HepG2 (cell line): ENCODE measurements around the gene CCSER2. TPM values are rescaled to one million over a fixed set of nuclear protein-coding genes. Genes with fewer than 3 reads are reported as not detected.

Source experiments
- ATAC-seq: fragments of 200-7000 bp; cut with Tn5 transposase; 3 replicates; pipeline ENCODE4 v1.9.1; 2020; ENCODE audit warnings: mild to moderate bottlenecking, moderate library complexity
- BruUV-seq: library from RNA; stranded (reverse); fragments of 400-500 nt; replicated peaks from 2 replicates; lab custom pipeline; 2021; lab: Mats Ljungman, UMichigan
- CTCF ChIA-PET: fragments of 300-600 bp; formaldehyde crosslinking; extraction: SDS; loops from one replicate; lab custom pipeline; 2021; ENCODE audit warnings: low total read pairs, inconsistent platforms, low intra/inter-chr PET ratio; lab: Yijun Ruan, JAX
- POLR2A ChIA-PET: fragments of 350-600 bp; sonication (Branson Sonifier 250); formaldehyde crosslinking; loops from one replicate; lab custom pipeline; 2020; ENCODE audit warnings: antibody characterized with exemption, inconsistent platforms; lab: Yijun Ruan, JAX
- DNase-seq: peaks from one replicate; pipeline ENCODE4 v3.0.0-alpha.2; 2015; ENCODE audit warnings: low spot score
- FAIRE-seq: peaks from 3 replicates; lab custom pipeline; 2011; peaks lifted over from hg19 to GRCh38; lab: Jason Lieb, UNC
- H2AFZ ChIP-seq: one replicate; pipeline ENCODE4 v1.6.1; 2011; ENCODE audit warnings: low read length, inconsistent platforms
- H3K27ac ChIP-seq: fragments of 300-600 bp; 3 replicates; pipeline ENCODE4 v1.8.0; 2011; ENCODE audit warnings: mixed run types, mild to moderate bottlenecking, mixed read lengths, low read length, inconsistent platforms; ENCODE audit not compliant: insufficient read depth; ENCODE audit errors: extremely low read length
- H3K27me3 ChIP-seq, 2 experiments: fragments of 200-600 bp in 1 of 2; 2 replicates in 1 of 2; 3 replicates in 1 of 2; pipeline versions ENCODE4 v1.6.0 to v1.8.0; 2011; ENCODE audit warnings: low read length in 2 of 2, mild to moderate bottlenecking in 2 of 2, moderate library complexity in 2 of 2, inconsistent platforms in 1 of 2; ENCODE audit not compliant: insufficient read depth in 2 of 2, control insufficient read depth in 1 of 2
- H3K36me3 ChIP-seq, 2 experiments: fragments of 200-600 bp in 1 of 2; replicated peaks in 1 of 2; 2 replicates in 1 of 2; 3 replicates in 1 of 2; pipeline versions ENCODE4 v1.5.1 to v1.8.0; 2011; ENCODE audit warnings: low read length in 2 of 2, inconsistent platforms in 1 of 2; ENCODE audit not compliant: insufficient read depth in 2 of 2, control insufficient read depth in 1 of 2
- H3K4me1 ChIP-seq: 2 replicates; pipeline ENCODE4 v1.5.1; 2012; ENCODE audit warnings: low read length, inconsistent platforms; ENCODE audit not compliant: insufficient read depth
- H3K4me2 ChIP-seq: 2 replicates; pipeline ENCODE4 v1.6.0; 2011; ENCODE audit warnings: low read depth, low read length, inconsistent platforms
- H3K4me3 ChIP-seq, 3 experiments: fragments of 200-600 bp in 1 of 3; sonication (generic), shearing (Covaris generic) in 1 of 3; replicated peaks in 1 of 3; 2 replicates each; pipeline ENCODE4 v1.5.1; 2011 to 2016; ENCODE audit warnings: low read length in 3 of 3, inconsistent platforms in 2 of 3, low read depth in 2 of 3, mild to moderate bottlenecking in 2 of 3, control low read depth in 1 of 3, mixed read lengths in 1 of 3; ENCODE audit not compliant: insufficient read depth in 1 of 3
- H3K79me2 ChIP-seq: one replicate; pipeline ENCODE4 v1.6.1; 2011; ENCODE audit warnings: low read length, inconsistent platforms; ENCODE audit not compliant: insufficient read depth
- H3K9ac ChIP-seq: 2 replicates; pipeline ENCODE4 v1.6.0; 2011; ENCODE audit warnings: mild to moderate bottlenecking, low read depth, low read length, inconsistent platforms; ENCODE audit not compliant: insufficient read depth
- H3K9me3 ChIP-seq: 2 replicates; pipeline ENCODE4 v1.5.1; 2012; ENCODE audit warnings: mild to moderate bottlenecking, low read length
- H4K20me1 ChIP-seq: 2 replicates; pipeline ENCODE4 v1.6.0; 2011; ENCODE audit warnings: inconsistent platforms, mild to moderate bottlenecking, low read length, moderate library complexity; ENCODE audit not compliant: insufficient read depth
- BCL3 ChIP-seq: sonication (generic); formaldehyde crosslinking; IDR thresholded peaks from 2 replicates; pipeline ENCODE4 v1.5.1; 2020; ENCODE audit warnings: mild to moderate bottlenecking, missing genetic modification reagents, moderate library complexity
- CBX1 ChIP-seq: IDR thresholded peaks from one replicate; pipeline ENCODE4 v1.6.1; 2016; ENCODE audit warnings: antibody characterized with exemption, low read depth
- CSRNP1 ChIP-seq: sonication (generic); formaldehyde crosslinking; IDR thresholded peaks from 2 replicates; pipeline ENCODE4 v1.8.1; 2023; ENCODE audit warnings: mild to moderate bottlenecking, missing genetic modification reagents
- E2F1 ChIP-seq: sonication (generic); formaldehyde crosslinking; IDR thresholded peaks from 2 replicates; pipeline ENCODE4 v1.5.0; 2020; ENCODE audit warnings: missing genetic modification reagents
- FUBP1 ChIP-seq: sonication (generic); formaldehyde crosslinking; IDR thresholded peaks from 2 replicates; pipeline ENCODE4 v1.5.1; 2020; ENCODE audit warnings: missing genetic modification reagents, mild to moderate bottlenecking, borderline replicate concordance
- GATAD2A ChIP-seq: IDR thresholded peaks from 2 replicates; pipeline ENCODE4 v1.6.1; 2016
- HIC2 ChIP-seq: sonication (generic); formaldehyde crosslinking; IDR thresholded peaks from 2 replicates; pipeline ENCODE4 v1.9.0; 2022; ENCODE audit warnings: low read depth, missing genetic modification reagents
- ISL2 ChIP-seq: sonication (generic); formaldehyde crosslinking; IDR thresholded peaks from 2 replicates; pipeline ENCODE4 v1.5.0; 2020; ENCODE audit warnings: missing genetic modification reagents
- MAFF ChIP-seq: IDR thresholded peaks from 2 replicates; pipeline ENCODE4 v1.6.1; 2011; ENCODE audit warnings: low read depth, low read length, improper control_type of control experiment
- MXI1 ChIP-seq: IDR thresholded peaks from 3 replicates; pipeline ENCODE4 v1.6.1; 2012; ENCODE audit warnings: low read depth, low read length, inconsistent platforms, borderline replicate concordance
- MYNN ChIP-seq: sonication (generic); formaldehyde crosslinking; IDR thresholded peaks from 2 replicates; pipeline ENCODE4 v1.4.0; 2020; ENCODE audit warnings: mild to moderate bottlenecking, low read depth, missing genetic modification reagents
- SMARCC2 ChIP-seq: fragments of 450-650 bp; IDR thresholded peaks from 2 replicates; pipeline ENCODE4 v1.6.1; 2017; ENCODE audit warnings: antibody characterized with exemption, mild to moderate bottlenecking
- ZFP82 ChIP-seq: sonication (generic); formaldehyde crosslinking; IDR thresholded peaks from 2 replicates; pipeline ENCODE4 v1.5.1; 2020; ENCODE audit warnings: mild to moderate bottlenecking, missing genetic modification reagents, borderline replicate concordance
- ZNF296 ChIP-seq: sonication (generic); formaldehyde crosslinking; conservative IDR thresholded peaks from 2 replicates; pipeline ENCODE4 v1.5.0; 2020; ENCODE audit warnings: mild to moderate bottlenecking, missing genetic modification reagents
- ZNF614 ChIP-seq: IDR thresholded peaks from 2 replicates; pipeline ENCODE4 v1.6.1; 2018; ENCODE audit warnings: missing biosample characterization, missing genetic modification reagents, inconsistent platforms, borderline replicate concordance
- WGBS: methylation state at CpG from one replicate; pipeline ENCODE4 v1.1.6; 2017; ENCODE audit warnings: low lambda C conversion rate; 5-methylcytosine and 5-hydroxymethylcytosine counted together
- in situ Hi-C: cut with HindIII; loops from 2 replicates; pipeline ENCODE4 v1.10.0; 2017; ENCODE audit warnings: low pct_unique_long_range_greater_than_20kb; ENCODE audit not compliant: extremely low pct_ligation_motif_present
- intact Hi-C: fragments of 100-400 bp; cut with micrococcal nuclease; formaldehyde crosslinking; loops from one replicate; pipeline ENCODE4 v1.10.0; 2022; ENCODE audit not compliant: unreplicated experiment
- polyA plus RNA-seq, 8 experiments: library from polyadenylated mRNA; depleted of rRNA in 3 of 8; stranded (reverse) in 7 of 8; unstranded in 1 of 8; fragments of >200 nt; fragmentation: Illumina TruSeq in 4 of 8; extraction: Trizol in 4 of 8; gene quantifications; 2 replicates each; pipeline versions ENCODE4 v1.2.1 to v1.2.3, GENCODE V29; 2011 to 2016; ENCODE audit warnings: low read depth in 4 of 8, missing spikeins in 1 of 8, mixed read lengths in 1 of 8; ENCODE audit not compliant: insufficient read depth in 1 of 8
- total RNA-seq, 5 experiments: library from RNA; depleted of rRNA; stranded (reverse); fragments of >200 nt; fragmentation: Illumina TruSeq; extraction: Trizol; gene quantifications; 2 replicates each; pipeline ENCODE4 v1.2.3, GENCODE V29; 2016; ENCODE audit warnings: low read depth in 1 of 5

Gene CCSER2
- total and polyA plus RNA-seq, 2 of the 13 experiments (the other 11 are each of a cell fraction or from before 2014, with no cell fraction given), result 13.3 to 17.2 TPM

- Histone ChIP-seq H2AFZ (no peak overlapping the region), H3K27me3 (no peaks in the 10 kb centered on the region), H3K9ac (no peak overlapping the region), H3K79me2 (no peaks in the 10 kb centered on the region), H3K9me3 (no peaks in the 10 kb centered on the region), H3K36me3 (no peaks in the 10 kb centered on the region), H3K4me2 (no peak overlapping the region), H3K4me1 (no peaks in the 10 kb centered on the region), H3K4me3 (no peak overlapping the region)
- ChIA-PET CTCF (no interaction called here), POLR2A (no interaction called here)
- BruUV-seq, result no TSS peak
- intact Hi-C loops (no loop called here), in situ Hi-C loops (no loop called here)
- WGBS, result 91% methylated on average over 2 of the region's 2 CpGs
- no peak for FAIRE-seq
- no peak for ATAC-seq
- DNase-seq, result no peak
- TF ChIP-seq ZFP82 (CRISPR knock-in tag), result no peak
- TF ChIP-seq E2F1 (CRISPR knock-in tag), result no peak
- no peak for TF ChIP-seq FUBP1 (CRISPR knock-in tag)
- no peak for TF ChIP-seq MYNN (CRISPR knock-in tag)
- no peak for TF ChIP-seq ZNF614 (CRISPR knock-in tag)
- no peak for TF ChIP-seq MXI1
- TF ChIP-seq CSRNP1 (CRISPR knock-in tag), result no peak
- no peak for TF ChIP-seq SMARCC2
- no peak for TF ChIP-seq ISL2 (CRISPR knock-in tag)
- TF ChIP-seq CBX1, result no peak
- no peak for TF ChIP-seq BCL3 (CRISPR knock-in tag)
- no peak for TF ChIP-seq MAFF
- no peak for TF ChIP-seq ZNF296
- TF ChIP-seq HIC2 (CRISPR knock-in tag), result no peak
- no peak for TF ChIP-seq GATAD2A
- TF ChIP-seq, all 625 proteins: peak for 0
- H3K27ac ChIP-seq, result no peak overlapping the region
- H4K20me1 ChIP-seq, result no peaks in the 10 kb centered on the region
These were observed 77.3 kb downstream of the CCSER2 start for GRCh38 chr10:84405662-84406061.
